ENCODE measurements around the gene CPNE5. TPM values are rescaled to one million over a fixed set of nuclear protein-coding genes. Genes with fewer than 3 reads are reported as not detected.
A peak's percentile ranks its signal among the peaks of the same experiment; 100 is the strongest.

CPNE5 gene
- polyA plus RNA-seq, 3 donors = 0.47 to 0.85 (median 0.82) TPM

DNA sequence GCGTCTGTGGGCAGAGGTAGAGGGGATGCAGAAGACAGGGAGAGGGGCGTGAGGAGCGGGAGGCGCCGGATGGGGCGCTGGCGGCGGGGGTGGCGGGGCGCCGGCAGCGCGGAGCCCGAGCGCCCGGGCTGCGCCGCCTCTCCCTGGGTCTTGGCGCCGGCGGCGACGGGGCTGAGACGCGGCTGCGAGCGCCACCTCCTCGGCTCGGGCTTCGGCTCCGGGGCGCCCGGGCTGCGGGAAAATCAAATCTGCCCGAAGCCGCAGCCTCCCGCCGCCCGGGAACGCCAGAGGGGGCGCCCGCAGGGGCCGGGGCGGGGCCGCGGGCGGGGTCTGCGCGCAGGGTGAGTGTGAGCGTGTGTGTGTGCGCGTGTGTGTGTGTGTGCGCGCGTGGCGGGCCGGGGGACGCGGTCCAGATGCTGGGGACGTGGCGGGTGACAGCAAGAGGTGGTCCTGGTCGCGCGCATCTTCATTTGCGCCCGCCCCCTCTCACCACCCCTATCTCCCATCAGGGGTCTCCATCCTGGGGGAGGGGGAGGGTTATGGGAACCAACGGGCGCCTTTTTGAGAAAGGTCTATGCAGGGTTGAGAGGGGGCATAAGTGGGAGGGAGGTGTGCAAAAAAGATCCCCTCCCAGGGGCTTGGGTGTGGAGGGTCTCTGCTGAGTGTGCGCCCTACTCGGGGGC lies 646 bp upstream of the CPNE5 start:
- Mint-ChIP-seq H3K27me3 (ENCODE audit: low read depth in 3 of 3) (peaks cover 43 to 53% (median 50%) of the 10 kb centered on the region in 3 donors), H3K27ac (peak overlapping the region in 2 of 7 donors; percentile 57 to 58), H3K9me3 (peaks cover 0 to 12% (median 5%) of the 10 kb centered on the region in 7 donors), H3K4me3 (peak overlapping the region; percentile 77 to 92), H3K36me3 (peaks cover 8 to 15% of the 10 kb centered on the region in 2 donors), H3K4me1 (peaks cover 35% of the 10 kb centered on the region)
- peaks cover 26 to 34% of the 10 kb centered on the region in 2 donors for H3K4me1 ChIP-seq (ENCODE audit: control insufficient read depth in 1 of 2, insufficient read depth in 2 of 2, low read length in 2 of 2)
- H3K9me3 ChIP-seq (replicated peaks in 1 of 2; ENCODE audit: control insufficient read depth in 1 of 2, insufficient read depth in 1 of 2, low read length in 2 of 2) = peaks cover 0 to 22% of the 10 kb centered on the region in 2 donors
- H3K36me3 ChIP-seq (replicated peaks in 1 of 2; ENCODE audit: control insufficient read depth in 1 of 2, insufficient read depth in 2 of 2, low read length in 2 of 2) = no peaks in the 10 kb centered on the region
- peaks cover 29 to 46% of the 10 kb centered on the region in 2 donors for H3K27me3 ChIP-seq (ENCODE audit: control insufficient read depth in 2 of 2, insufficient read depth in 2 of 2, low read length in 2 of 2)
- no peaks in the 10 kb centered on the region for H3K79me2 ChIP-seq (ENCODE audit: insufficient read depth, low read length)
- H2AFZ ChIP-seq (ENCODE audit: insufficient read depth, low read depth, low read length, poor library complexity, severe bottlenecking) = peak overlapping the region; percentile 74
- no peak overlapping the region for H3K27ac ChIP-seq (ENCODE audit: low read depth in 1 of 2, low read length in 2 of 2)
- H4K20me1 ChIP-seq (ENCODE audit: insufficient read depth, low read length) = no peaks in the 10 kb centered on the region
- DNase-seq = peak in 1 of 3 donors; percentile 8
- peak overlapping the region; percentile 78 for H3K4me2 ChIP-seq (replicated peaks; ENCODE audit: extremely low read depth, low read length, poor library complexity, severe bottlenecking)
- peak overlapping the region; percentile 15 for H3K9ac ChIP-seq (ENCODE audit: insufficient read depth, low read length, poor library complexity, severe bottlenecking)
- H3K4me3 ChIP-seq (replicated peaks in 1 of 3; ENCODE audit: low read depth in 2 of 3, low read length in 3 of 3) = peak overlapping the region in 2 of 3 experiments; percentile 13 to 68
- TF ChIP-seq, protein P1, sequence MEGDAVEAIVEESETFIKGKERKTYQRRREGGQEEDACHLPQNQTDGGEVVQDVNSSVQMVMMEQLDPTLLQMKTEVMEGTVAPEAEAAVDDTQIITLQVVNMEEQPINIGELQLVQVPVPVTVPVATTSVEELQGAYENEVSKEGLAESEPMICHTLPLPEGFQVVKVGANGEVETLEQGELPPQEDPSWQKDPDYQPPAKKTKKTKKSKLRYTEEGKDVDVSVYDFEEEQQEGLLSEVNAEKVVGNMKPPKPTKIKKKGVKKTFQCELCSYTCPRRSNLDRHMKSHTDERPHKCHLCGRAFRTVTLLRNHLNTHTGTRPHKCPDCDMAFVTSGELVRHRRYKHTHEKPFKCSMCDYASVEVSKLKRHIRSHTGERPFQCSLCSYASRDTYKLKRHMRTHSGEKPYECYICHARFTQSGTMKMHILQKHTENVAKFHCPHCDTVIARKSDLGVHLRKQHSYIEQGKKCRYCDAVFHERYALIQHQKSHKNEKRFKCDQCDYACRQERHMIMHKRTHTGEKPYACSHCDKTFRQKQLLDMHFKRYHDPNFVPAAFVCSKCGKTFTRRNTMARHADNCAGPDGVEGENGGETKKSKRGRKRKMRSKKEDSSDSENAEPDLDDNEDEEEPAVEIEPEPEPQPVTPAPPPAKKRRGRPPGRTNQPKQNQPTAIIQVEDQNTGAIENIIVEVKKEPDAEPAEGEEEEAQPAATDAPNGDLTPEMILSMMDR (IDR thresholded peaks at IDR 0.05) = no peak
- WGBS (ENCODE audit: insufficient coverage) = under 1% methylated on average over 38 of the region's 70 CpGs
- intact Hi-C loops (cut with micrococcal nuclease) = loop anchor here in 1 of 2 donors (5.0 kb wide), 1 partner anchor 73 kb away; no protein-coding TSS in a partner anchor

DNA sequence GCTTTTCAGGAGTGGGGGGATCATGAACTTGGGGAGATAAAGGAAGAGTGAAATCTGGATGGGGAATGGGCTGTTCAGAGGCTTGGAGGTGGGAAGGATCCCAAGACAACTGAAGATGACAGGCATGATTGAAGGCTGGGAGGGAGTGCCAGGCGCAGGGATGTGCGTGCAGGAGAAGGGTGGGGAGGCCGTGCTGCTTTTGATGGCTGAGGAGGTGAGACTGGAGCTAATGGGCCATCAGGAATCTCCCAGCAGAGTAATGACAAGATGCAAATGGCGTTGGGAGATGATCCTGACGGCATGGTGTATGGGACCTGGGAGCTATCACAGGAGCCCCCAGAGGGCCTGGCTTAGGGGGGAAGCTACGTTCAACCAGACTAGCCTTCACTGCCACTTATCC lies 1.6 kb downstream of the CPNE5 start:
- no peak overlapping the region for H3K9ac ChIP-seq (ENCODE audit: insufficient read depth, low read length, poor library complexity, severe bottlenecking)
- H3K4me1 Mint-ChIP-seq = peaks cover 31% of the 10 kb centered on the region
- intact Hi-C loops (cut with micrococcal nuclease) = no loop called here
- H2AFZ ChIP-seq (ENCODE audit: insufficient read depth, low read depth, low read length, poor library complexity, severe bottlenecking) = no peak overlapping the region
- DNase-seq = no peak
- TF ChIP-seq, protein P1 (IDR thresholded peaks at IDR 0.05) = no peak
- no peaks in the 10 kb centered on the region for H3K36me3 ChIP-seq (replicated peaks in 1 of 2; ENCODE audit: control insufficient read depth in 1 of 2, insufficient read depth in 2 of 2, low read length in 2 of 2)
- peaks cover 23 to 30% of the 10 kb centered on the region in 2 donors for H3K4me1 ChIP-seq (ENCODE audit: control insufficient read depth in 1 of 2, insufficient read depth in 2 of 2, low read length in 2 of 2)
- H4K20me1 ChIP-seq (ENCODE audit: insufficient read depth, low read length) = no peaks in the 10 kb centered on the region
- H3K27me3 Mint-ChIP-seq (ENCODE audit: low read depth in 3 of 3) = peaks cover 42 to 51% (median 48%) of the 10 kb centered on the region in 3 donors
- H3K27ac ChIP-seq (ENCODE audit: low read depth in 1 of 2, low read length in 2 of 2) = no peak overlapping the region
- no peak overlapping the region for H3K27ac Mint-ChIP-seq
- 100% methylated on average over 5 of the region's 6 CpGs for WGBS (ENCODE audit: insufficient coverage)
- peaks cover 0 to 22% of the 10 kb centered on the region in 2 donors for H3K9me3 ChIP-seq (replicated peaks in 1 of 2; ENCODE audit: control insufficient read depth in 1 of 2, insufficient read depth in 1 of 2, low read length in 2 of 2)
- no peak overlapping the region for H3K4me3 ChIP-seq (replicated peaks in 1 of 3; ENCODE audit: low read depth in 2 of 3, low read length in 3 of 3)
- no peak overlapping the region for H3K4me2 ChIP-seq (replicated peaks; ENCODE audit: extremely low read depth, low read length, poor library complexity, severe bottlenecking)
- peaks cover 8 to 15% of the 10 kb centered on the region in 2 donors for H3K36me3 Mint-ChIP-seq
- peaks cover 0 to 15% (median 5%) of the 10 kb centered on the region in 7 donors for H3K9me3 Mint-ChIP-seq
- no peaks in the 10 kb centered on the region for H3K79me2 ChIP-seq (ENCODE audit: insufficient read depth, low read length)
- H3K27me3 ChIP-seq (ENCODE audit: control insufficient read depth in 2 of 2, insufficient read depth in 2 of 2, low read length in 2 of 2) = peaks cover 29 to 46% of the 10 kb centered on the region in 2 donors
- H3K4me3 Mint-ChIP-seq = peak overlapping the region in 1 of 2 donors; percentile 9

Data from CD14-positive monocyte (primary cell).